GM18870 (cell line): ENCODE measurements around the gene ORAI1.
"Not testable (repeated sequence)": the region's sequence is repeated elsewhere in the genome, so short reads cannot be mapped to it uniquely, and the experiment has no call there.

ENCODE experiments used
- ATAC-seq: cut with Tn5 transposase; IDR thresholded peaks from one replicate; pipeline ENCODE4 v1.9.1; 2021; ENCODE audit warnings: moderate library complexity; ENCODE audit not compliant: unreplicated experiment

Gene ORAI1

DNA sequence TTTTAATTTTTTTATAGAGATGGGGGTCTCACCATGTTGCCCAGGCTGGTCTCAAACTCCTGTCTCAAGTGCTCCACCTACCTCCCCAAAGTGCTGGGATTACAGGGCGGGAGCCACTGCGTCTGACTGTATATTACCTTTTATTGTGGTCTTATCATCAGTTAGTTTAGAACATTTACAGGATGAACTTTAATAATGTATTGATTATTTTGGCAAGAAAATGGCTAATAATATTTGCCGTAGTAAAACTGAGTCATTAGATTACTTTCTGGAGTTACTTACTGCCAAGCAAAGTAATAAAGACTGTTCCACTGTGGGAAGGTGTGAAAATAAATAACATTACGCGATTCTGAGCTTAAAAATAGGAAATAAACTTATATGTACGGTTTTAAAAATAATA lies 23.6 kb upstream of the ORAI1 start:
- no peak for ATAC-seq

DNA sequence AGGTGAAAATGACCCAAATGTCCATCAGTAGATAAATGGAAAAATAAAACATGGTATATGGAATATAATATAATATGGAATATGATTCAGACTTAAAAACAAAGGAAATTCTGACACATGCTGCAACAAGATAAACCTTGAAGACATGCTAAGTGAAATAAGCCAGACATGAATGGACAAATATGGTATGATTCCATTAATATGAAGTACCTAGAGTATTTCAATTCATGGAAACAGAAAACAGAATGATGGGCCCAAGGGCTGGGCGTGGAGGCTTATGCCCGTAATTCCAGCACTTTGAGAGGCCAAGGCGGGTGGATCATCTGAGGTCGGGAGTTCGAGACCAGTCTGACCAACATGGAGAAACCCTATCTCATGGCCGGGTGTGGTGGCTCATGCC lies 22.7 kb upstream of the ORAI1 start:
- no peak for ATAC-seq

DNA sequence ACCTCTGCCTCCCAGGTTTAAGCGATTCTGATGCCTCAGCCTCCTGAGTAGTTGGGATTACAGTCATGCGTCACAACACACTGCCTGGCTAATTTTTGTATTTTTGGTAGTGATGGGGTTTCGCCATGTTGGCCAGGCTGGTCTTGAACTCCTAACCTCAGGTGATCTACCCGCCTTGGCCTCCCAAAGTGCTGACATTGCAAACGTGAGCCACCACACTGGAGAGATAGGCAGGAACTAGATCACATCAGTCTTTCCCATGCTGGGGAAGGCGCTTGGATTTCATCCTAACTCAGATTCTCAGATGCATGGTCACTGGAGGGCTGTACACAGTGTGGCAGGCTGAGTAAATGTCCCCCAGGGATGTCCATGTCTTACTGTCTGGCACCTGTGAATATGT lies 18.0 kb upstream of the ORAI1 start:
- ATAC-seq = no peak

DNA sequence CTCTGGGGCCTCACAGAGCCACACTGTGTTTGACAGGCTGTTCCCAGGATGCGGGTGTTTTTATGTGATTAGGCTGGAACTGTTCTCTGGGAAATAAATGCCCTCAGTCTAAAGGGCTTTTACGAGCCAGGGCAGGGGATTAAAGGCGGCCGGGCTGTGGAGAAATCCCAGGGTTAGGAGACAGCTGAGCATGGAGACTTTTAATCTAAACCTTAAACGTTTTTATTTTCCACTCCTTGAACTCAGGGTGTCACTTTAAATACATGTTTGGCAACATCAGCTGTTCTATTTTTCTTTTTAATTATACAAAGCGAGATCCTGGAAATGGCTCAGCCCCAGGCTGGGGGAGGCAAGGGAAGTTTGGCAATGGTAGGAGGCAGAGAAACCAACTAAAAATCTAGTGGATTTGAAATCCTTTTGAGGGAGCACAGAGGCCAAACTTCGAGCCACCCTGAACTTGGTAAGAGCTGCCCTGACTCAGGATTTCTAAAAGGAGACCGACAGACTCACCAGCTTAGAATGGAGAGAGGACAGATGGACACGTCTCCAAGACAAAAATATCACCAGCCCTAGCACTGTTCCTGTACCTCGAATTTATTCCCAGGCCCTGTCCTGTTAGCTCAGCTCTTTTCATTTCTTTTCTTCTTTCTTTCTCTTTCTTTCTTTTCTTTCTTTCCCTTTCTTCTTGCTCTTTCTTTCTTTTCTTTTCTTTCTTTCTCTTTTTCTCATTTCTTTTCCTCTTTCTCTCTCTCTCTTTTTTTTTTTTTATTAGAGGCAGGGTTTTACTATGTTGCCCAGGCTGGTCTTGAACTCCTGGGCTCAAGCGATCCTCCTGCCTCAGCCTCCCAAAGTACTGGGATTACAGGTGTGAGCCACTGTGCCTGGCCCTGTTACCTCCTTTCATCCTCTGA lies 15.8 kb upstream of the ORAI1 start:
- ATAC-seq = no peak

DNA sequence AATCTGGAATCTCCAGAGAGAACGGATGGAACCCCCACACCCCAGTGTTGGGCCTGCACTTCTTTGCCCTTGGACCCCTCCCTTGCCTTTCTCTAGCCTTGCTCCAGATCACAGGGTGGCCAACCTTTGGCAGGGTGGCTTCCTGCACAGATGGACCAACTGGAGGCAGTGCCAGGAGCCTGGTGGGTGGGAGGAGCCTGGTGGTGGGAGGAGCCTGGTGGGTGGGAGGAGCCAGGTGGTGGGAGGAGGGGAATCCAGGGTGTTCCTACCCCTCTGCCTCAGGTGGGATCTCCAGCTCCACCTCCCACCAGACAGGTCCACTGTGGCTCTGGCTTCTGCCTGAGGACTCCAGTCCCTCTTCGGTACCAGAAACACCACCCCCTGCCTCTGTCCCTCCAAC lies 15.0 kb upstream of the ORAI1 start:
- no peak for ATAC-seq

DNA sequence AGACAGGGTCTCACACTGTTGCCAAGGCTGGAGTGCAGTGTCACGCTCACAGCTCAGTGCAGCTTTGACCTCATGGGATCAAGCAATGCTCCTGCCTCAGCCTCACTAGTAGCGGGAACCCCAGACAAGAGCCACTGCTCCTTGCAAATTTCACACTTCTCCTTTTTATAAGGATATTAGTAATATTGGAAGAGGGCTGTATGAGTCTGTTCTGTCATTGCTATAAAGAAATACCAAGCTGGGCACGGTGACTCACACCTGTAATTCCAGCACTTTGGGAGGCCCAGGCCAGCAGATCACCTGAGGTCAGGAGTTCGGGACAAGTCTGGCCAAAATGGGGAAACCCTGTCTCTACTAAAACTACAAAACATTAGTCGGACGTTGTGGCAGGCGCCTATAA lies 12.9 kb upstream of the ORAI1 start:
- ATAC-seq = no peak

DNA sequence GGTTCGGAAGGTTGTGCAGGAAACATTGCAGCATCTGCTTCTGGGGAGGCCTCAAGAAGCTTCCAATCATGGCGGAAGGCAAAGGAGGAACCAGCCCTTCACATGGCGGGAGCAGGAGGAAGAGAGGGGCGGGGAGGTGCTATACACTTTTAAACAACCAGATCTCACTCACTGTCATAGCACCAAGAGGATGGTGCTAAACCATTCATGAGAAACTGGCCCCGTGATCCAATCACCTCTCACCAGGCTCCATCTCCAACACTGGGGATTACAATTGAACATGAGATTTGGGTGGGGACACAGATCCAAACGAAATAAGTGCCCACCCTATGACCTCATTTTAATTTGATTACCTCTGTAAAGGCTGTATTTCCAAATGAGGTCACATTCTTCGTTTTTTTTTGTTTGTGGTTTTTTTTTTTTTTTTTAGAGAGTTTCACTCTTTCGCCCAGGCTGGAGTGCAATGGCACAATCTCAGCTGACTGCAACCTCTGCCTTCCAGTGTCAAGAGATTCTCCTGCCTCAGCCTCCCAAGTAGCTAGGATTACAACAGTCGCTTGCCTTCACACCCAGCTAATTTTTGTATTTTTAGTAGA lies 11.4 kb upstream of the ORAI1 start:
- ATAC-seq = no peak

DNA sequence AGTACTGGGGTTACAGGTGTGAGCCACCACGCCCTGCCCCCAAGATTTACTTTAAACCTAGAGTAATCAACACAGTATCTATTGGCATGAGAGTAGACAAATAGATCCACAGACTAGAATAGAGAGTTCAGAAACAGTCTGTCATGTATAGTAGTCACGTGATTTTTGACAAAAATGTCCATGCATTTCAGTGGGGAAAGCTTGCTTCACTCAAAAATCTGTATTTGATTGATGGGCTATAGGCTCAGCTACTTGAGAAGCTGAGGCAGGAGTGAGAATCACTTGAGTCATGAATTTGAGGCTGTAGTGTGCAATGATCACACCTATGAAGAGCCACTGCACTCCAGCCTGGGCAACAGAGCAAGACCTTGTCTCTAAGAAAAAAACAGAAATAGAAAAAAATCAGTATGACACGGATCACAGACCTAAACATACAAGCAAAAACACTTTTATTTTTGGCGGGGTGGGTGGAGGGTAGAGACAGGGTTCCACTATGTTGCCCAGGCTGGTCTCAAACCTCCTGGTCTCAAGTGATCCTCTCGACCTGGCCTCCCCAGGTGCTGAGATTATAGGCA lies 7.6 kb upstream of the ORAI1 start:
- no peak for ATAC-seq

DNA sequence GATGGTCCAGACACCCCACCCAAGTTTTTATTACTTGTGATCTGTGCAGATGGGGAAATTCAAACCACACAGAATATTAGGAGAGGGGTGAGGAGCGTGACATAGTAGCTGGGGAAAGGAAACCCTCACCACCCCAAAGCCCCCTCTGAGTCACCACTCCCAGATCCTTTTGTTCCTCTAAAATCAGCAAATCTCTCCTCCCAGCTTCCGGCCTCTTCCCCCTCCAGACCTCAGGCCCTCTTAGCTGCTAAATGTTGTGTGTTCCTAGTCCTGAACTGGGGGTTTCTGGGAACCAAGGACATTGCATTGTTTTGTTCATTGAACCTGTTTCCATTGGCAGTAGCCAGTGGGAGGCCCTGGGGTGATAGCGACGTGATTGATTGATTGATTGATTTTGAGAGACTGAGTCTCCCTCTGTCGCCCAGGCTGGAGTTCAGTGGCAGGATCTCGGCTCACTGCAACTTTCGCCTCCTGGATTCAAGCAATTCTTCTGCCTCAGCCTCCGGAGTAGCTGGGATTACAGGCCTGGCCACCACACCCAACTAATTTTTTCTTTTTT lies 5.9 kb upstream of the ORAI1 start:
- ATAC-seq = no peak

DNA sequence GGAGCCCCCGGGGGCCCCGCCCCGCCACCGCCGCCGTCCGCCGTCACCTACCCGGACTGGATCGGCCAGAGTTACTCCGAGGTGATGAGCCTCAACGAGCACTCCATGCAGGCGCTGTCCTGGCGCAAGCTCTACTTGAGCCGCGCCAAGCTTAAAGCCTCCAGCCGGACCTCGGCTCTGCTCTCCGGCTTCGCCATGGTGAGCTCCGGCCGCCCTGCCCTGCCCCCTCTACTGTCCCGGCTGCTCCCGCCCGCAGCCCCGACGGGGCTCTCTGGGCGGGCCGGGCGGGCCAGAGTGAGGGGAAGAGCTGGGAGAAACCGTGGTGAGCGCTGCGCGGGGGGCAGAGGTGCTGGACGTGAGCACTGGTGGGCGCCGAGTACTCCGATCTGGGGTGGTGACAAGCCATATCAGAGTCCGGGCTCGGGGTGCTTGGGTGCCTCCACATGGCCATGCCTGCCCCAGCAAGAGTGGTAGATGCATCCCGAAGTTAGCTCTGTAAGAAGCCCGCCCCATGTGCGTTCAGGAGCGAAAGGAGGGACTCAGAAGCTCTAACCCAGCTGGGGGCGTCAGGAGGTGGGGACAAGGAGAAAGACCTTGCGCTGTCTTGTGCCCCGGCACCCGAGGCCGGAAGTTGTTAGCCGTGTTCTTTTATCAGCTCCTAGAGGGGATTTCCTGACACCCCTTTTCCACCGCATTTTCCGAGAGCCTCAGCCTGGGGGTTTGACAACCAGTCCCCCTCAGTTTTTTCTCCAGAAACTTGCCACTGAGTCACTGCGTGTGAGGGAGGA lies 717 bp downstream of the ORAI1 start:
- peak; percentile 26 for ATAC-seq

DNA sequence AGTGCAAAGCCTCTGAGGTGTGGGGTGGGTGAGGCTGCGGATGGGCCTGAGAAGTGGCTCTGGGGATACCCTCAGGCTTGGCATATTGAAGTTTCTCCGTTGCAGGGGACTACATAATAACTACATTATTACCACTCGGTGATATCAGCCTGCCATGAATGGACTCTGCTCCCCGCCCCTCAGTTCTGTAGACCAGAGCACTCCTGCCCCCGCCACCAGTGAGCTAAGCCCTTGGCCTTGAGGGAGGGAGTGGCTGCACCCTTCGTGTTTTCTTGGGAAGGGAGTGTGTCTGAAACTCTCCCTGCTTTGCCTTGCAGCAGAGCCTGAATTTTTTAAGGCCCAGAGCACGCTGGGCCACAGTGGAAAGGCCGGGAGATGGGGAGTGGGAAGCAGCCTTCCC lies 1.7 kb downstream of the ORAI1 start:
- no peak for ATAC-seq

DNA sequence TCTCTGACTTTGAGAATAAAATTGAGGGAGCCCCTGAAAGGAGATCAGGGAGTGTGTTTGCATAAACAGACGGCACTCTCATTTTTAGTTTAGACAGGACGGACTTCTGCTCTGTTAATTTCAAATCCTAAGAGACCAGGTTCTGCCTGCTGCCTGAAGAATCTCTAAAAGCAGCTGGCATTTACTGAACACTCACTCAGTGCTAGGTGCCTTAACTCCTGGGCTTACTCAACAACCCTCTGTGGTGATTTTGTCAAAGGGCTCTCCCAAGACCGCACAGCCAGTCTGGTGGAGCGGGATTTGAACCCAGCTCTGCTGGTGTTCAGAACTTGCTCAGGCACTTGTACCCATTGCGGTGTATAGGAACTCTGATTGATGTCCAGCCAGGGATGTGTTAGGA lies 2.2 kb downstream of the ORAI1 start:
- ATAC-seq = no peak

DNA sequence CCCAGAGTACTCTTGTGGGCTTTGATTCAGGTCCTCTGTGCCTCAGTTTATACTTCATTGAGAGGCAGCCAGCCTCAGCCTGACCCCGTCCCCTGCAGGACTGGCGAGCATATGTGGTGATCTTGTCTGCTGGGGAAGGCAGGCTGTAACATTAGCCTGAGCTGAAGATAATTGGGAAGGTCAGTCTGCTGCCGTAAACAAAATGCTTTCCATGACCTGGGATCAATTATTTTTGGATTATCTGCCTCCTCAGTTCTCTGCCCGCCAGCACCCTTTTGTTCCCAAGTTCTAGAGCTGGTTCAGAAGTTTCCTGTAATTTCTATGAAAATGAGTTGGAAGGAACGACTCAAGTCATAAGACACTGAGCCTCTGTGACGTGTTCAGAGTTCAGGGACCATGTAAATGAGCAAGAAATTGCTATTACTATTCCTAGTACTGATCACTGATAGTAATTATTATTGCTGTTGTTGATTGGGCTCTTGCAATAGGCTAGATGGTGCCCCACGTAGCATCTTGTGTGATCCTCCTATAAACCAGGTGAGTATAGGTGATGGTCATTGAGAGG lies 4.5 kb downstream of the ORAI1 start:
- no peak for ATAC-seq

DNA sequence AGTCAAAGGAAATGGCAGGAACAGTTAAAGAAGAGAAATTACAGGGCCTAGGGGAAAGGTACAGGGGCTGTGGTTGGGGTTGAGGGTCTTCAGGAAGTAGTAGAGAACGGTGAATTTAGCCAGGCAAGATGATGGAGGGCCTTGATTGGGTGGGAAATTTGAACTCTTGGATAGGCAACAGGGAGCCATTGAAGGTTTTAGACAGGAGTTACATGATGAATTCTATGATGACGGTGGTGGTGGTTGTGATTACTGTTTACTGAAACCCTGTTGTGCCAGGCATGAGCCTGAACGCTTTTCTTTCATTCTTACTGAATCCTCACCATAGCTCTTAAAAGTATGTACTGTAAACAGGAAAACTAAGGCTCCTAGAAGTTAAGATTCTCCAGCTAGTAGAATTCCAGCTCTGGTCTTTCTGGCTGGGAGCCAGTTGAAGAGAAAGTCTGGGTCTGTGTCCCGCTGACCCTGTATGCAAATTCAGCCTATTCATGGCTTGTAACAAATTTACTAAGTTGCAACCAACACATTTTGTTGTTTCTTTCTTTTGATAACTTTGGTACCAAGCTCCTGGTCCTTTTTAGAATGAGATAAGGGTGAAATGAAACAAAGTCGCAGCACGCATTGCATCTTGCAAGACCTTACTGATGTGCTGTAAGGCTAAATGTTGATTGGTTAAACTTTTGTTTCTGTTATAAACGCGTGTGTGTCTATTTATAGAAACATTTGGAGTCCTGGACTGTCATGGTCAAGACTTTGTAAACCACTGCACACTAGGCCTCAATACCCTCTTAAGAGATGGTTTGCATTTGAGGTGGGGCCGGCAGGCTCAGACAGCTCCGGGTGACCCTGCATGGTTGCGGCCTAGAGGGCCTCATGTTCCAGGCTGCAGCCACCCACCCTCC lies 6.0 kb downstream of the ORAI1 start:
- no peak for ATAC-seq

DNA sequence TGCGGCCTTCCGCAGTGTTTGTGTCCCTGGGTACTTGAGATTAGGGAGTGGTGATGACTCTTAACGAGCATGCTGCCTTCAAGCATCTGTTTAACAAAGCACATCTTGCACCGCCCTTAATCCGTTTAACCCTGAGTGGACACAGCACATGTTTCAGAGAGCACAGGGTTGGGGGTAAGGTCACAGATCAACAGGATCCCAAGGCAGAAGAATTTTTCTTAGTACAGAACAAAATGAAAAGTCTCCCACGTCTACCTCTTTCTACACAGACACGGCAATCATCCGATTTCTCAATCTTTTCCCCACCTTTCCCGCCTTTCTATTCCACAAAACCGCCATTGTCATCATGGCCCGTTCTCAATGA lies 7.5 kb downstream of the ORAI1 start:
- ATAC-seq = not testable (repeated sequence)

DNA sequence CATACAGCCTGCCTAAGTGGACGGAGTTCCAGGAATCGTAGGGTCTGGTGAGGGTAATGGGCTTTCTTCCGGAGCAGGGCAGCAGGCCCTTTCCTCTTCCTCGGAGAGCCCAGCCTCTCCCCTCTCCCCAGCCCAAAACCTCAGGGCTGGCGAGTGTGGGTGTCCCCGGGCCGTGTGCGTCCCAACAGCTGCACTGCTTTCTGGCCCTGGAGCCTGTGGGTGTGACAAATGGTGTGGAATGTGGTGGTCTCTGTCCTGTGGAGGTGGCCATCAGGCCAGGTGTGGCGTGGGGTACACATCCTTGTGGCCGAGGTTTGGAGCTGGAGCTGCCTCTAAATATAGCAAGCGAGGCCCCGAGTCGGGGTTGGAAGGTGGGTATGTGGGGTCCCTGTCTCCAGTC lies 8.5 kb downstream of the ORAI1 start:
- ATAC-seq = no peak

DNA sequence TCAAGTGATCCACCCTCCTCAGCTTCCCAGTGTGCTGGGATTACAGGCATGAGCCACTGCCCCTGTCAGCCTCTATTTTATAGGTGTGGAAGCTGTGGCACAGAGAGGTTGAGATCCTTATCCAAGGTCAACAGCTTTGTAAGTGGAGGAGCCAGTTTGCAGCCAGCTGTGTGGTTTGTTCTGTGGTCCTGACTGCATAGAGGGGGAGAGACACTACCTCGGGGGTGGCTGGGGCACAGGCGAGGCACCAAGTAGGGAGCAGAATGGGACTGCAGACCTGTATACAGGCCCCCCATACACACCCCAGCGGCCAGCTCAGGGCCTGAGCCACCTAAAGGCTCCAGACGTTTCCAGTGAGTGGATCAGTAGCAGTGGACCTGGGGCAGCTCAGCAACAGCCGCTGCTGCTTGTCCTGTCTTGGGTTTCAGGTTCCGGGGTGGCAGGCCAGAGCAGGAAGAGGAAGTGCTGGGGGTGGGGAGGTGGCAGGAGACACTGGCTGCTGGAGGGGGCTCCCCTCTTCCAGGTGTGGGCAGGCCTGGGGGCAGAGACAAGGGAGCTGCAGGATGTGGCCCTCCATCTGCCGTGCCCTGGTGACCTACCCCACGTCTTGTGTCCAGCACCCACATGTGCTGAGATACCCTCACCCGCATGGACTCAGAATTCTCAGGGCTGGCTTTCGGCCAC lies 11.0 kb downstream of the ORAI1 start:
- no peak for ATAC-seq

DNA sequence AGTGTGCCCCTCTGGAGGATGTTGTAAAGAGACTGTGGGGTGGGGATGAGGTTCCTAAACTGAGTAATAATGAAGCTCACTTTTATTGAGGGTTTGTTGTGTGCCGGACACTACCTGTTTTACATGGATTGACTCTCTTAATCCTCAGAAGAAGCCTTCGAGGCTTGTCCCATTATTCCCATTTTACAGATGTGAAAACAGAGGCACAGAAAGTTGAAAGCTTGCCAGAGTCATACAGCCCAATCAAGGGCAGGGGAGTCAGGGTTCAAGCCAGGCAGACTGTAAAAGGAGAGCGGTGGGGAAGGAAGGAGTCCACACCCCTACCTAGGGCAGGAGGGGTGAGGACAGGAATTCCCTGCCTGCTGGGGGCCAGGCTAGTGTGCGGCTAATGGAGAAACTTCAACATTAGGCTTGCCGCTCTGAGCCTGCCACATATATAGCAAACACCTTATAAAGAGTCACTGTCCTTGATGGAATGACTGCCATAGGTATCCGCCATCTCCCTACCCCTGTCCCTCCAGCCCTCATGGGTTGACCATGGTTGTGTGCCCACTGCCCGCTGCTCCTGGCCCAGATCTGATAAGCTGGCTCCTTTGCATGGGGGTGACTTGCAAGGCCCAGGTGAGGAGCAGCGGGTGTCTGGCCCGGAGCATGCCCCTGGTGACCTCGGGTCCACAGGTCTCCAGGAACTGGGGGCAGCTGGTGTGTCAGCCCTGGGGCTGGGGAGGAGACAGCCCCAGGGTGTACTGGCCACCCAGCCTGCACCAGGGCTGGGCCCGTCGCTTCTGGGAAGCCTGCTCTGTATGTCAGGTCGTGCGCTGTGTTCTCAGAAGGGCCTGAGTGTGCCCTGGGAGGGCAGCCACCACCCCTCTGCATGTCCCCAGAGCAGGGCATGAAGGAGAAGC lies 12.2 kb downstream of the ORAI1 start:
- ATAC-seq = no peak

DNA sequence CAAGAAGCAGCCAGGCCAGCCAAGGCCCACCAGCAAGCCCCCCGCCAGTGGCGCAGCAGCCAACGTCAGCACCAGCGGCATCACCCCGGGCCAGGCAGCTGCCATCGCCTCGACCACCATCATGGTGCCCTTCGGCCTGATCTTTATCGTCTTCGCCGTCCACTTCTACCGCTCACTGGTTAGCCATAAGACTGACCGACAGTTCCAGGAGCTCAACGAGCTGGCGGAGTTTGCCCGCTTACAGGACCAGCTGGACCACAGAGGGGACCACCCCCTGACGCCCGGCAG lies 15.0 kb downstream of the ORAI1 start:
- no peak for ATAC-seq
